GM15510 (cell line): Measurements from ENCODE around the gene ADAMTS13.

Experiments
- POLR2A ChIP-seq: IDR thresholded peaks from 3 replicates; pipeline ENCODE4 v1.6.1; 2011; ENCODE audit warnings: borderline replicate concordance; ENCODE audit not compliant: insufficient read length; ENCODE audit errors: extremely low read depth

Gene ADAMTS13

DNA sequence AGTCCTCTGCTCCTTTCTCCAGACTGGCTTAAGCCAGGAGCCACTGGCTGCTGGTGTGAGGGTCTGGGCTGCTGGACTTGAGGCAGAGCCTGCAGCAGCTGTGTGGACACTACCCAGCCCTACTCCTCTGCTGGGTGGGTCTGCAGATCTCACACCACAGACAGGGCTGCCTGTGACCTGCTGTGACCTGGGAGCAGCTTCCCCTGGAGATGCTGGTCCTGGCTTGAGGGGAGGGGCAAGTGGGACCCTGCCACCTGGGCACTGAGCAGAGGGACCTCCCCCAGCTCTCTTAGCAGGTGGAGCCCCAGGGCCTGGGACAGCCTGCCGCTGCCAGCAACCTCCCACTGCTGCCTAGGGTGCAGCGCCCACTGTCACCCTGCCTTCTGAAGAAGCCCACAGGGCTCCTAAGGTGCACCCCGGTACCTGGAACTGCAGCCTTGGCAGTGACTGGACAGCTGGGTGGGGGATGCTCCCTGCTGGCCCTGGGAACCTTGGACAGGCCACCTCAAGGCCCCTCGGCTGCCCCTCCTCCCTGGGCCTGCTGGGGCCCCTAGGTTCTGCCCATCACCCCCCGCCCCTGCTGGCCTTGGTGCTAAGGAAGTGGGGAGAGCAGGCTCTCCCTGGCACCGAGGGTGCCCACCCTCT is 46.7 kb downstream of the ADAMTS13 start:
- TF ChIP-seq POLR2A: no peak

DNA sequence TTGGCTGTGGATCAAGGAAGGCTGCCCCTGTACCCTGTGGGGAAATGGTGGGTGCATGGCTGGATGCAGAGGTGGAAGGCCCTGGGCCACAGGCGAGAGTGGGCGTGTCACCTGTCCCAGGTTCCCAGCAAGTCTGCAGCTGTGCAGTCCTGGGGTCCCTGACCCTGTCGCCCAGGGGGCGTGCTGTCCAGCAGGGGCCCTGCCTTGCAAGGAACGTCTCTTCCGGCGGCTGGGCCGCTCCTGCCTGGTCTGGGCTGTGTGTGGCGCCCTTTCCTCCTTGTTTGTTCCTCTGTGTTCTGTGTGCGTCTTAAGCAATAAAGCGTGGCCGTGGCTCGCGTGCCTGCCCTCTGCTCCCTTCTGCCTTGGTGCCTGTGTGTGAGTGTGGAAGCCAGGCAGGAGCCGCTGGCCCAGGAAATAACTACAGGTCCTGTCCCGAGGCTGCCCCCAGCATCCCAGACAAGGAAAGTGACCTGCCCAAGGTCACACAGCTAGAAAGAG is 48.3 kb downstream of the ADAMTS13 start:
- no peak for TF ChIP-seq POLR2A

DNA sequence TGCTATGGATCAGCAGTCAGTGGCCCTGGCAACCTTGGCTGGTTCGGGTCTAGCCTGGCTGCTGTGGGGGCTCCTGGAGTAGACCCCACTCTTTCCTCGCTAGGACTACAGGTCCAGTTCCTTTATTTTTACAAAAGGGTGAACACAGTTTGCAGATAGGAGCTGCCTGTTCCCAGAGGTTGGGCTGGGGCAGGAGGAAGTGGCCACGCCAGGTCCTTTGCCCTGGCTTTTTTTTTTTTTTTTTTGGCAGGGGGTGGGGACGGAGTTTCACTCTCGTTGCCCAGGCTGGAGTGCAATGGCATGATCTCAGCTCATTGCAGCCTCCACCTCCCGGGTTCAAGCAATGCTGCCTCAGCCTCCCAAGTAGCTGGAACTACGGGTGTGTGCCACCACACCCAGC is 48.8 kb downstream of the ADAMTS13 start:
- TF ChIP-seq POLR2A: no peak

DNA sequence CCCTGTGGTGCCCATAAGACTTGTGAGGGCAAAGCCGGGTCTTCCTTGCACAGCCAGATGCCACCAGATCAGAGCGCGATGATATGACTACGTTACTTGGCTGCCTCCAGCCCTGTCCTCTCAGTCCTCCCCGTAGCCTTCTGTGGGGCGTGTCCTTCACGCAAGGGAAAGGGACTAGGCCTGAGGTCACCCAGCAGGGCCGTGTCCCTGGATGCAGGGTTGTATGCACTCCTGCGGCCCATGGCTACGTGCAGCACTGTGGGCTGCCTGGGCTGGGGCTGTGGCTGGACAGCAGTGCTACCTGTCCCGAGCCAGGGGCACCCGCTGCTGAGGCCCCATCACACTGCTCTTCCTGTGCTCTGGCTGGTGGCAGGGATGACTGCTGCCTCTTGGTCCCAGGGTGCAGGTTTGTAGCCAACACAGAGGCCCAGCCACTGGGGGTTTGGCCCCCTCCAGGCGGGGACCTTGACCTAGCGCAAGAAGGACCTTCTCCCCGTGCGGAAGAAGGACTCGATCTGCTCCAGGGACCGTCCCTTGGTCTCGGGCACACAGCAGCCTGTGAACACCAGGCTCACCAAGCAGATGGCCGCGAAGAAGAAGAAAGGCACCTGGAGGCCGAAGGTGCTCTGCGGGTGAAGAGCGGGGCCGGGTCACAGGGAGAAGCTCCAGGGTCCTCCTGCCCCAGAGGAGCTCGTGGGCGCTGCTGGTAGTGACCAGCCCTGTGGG is 49.5 kb downstream of the ADAMTS13 start:
- TF ChIP-seq POLR2A: no peak

DNA sequence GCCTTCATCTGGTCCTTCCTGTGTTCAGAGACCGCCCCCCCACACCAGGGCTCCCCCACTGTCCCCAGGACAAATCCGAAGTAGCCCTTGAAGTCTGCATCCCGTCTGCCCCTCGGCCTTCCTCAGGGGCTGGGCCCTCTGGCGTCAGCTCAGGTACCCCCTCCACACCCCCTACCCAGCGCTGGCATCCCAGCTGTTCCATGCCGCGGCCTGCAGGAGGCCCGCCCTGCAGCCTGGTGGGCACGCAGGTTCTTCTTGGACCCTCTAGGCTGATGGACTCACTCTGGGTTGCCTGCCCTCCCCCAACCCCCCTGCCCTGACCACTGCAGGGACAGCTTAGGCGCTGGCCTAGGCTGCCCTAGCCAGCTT is 50.1 kb downstream of the ADAMTS13 start:
- TF ChIP-seq POLR2A: no peak

DNA sequence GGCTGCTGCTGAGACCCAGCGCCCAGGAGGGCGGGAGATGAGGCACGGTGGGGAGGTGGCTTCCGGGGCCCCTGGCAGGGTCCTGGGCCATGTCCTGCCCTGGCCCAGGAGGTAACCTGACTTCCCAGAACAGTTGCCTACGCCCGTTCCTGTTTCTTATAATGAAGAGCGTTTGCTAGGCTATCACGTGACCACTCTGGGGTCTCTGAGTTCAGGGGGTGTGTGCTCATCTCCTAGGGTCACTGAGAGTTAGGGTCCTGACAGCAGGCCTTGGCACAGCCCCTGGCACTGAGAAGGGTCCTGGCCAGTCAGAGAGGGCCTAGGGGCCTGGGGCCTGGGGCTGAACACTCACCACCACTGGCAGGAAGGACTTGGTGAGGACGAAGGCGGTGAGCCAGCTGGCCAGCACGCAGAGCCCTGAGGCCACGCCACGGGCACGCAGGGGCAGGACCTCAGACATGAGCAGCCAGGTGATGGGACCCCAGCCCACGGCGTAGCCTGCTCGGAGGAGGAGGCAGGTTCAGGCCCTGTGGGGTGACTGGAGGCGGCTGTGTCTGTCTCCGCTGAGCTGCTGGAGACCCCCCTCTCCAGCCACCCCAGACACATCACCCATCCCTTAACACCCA is 50.7 kb downstream of the ADAMTS13 start:
- TF ChIP-seq POLR2A: no peak

DNA sequence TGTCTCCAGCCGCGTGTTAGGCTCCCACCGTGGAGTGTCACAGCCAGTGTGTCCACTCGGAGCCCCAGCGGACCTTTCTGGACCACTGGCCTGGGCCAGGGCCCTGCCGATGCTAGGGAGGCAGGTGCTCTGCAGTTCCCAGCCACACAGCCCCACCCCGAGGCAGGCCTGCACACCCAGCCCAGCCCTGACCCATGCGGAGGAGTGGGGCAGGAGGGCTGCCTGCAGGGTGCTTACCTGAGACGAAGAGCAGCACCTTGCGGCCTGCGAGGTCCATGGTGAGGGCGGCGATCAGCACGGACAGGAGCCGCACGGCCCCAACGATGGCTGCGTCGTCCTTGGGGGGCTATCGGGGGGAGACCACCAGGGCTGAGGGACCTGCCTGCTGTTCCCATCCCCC is 51.6 kb downstream of the ADAMTS13 start:
- no peak for TF ChIP-seq POLR2A

DNA sequence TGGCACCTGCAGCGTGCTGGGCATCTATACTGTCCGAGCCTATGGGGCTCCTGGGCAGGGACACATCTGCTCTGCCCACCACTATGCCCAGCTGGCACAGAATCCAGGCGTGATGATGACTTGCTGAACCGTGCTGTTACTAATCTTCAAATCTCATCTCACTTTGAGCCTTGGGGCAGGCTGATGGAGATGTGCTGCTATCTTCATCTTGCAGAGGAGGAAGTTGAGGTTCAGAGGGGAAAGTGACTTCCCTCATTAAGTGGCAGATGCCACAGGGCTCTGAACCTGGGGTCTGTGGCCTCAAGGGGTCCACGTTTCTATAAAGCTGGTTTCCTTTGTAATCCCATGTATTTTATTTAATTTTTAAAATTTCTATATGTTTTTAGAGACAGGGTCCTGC is 52.0 kb downstream of the ADAMTS13 start:
- no peak for TF ChIP-seq POLR2A

DNA sequence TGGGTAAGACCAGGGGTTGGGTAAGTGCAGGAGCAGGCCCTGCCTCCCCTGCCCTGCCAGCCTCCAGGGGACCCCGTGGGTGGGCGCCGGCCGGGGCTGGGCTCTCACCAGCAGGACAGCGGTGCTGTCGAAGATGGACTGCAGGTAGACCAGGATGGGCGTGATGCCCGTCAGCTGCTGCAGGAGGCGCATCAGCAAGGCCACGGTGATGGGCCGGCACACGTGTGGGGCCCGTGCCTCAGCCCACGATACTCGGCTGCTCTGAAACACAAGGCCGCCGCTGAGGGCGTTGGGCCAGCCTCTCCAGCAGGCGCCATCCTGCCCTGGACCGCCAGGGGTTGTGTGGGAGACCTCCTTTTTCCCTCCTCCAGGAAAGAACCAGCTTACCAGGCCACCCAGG is 52.7 kb downstream of the ADAMTS13 start:
- no peak for TF ChIP-seq POLR2A

DNA sequence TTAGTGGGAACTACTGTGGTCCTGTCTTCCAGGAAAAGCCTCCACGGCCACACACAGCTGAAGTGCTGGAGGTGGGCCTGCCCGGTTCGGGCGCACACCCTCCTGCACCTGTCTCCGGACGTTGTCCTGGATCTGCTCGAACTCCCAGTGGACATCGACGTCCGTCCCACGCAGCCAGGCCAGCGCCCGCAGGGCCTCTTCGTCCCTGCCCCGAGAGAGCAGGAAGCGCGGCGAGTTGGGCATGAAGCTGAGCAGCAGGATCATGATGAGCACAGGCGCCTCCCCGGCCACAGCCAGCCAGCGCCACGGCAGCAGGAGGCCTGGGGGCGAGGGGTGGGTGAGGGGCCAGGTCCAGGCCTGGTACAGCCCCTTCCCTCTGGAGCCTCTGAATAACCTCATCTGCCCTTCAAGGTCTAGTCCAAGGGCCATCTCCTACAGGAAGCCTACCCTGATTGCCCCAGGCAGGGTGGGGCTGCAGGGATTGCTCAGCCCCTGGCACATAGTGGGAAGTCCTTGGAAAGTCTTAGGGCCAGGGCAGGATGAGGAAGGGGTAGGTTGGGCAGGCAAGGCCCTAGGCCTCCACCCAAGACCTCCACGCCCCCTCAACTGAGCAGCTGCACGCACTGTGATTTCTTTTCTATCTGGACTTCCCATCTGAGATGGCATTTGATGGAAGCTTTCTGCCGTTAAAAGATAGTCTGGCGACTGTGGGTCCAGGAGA is 53.3 kb downstream of the ADAMTS13 start:
- TF ChIP-seq POLR2A: no peak

DNA sequence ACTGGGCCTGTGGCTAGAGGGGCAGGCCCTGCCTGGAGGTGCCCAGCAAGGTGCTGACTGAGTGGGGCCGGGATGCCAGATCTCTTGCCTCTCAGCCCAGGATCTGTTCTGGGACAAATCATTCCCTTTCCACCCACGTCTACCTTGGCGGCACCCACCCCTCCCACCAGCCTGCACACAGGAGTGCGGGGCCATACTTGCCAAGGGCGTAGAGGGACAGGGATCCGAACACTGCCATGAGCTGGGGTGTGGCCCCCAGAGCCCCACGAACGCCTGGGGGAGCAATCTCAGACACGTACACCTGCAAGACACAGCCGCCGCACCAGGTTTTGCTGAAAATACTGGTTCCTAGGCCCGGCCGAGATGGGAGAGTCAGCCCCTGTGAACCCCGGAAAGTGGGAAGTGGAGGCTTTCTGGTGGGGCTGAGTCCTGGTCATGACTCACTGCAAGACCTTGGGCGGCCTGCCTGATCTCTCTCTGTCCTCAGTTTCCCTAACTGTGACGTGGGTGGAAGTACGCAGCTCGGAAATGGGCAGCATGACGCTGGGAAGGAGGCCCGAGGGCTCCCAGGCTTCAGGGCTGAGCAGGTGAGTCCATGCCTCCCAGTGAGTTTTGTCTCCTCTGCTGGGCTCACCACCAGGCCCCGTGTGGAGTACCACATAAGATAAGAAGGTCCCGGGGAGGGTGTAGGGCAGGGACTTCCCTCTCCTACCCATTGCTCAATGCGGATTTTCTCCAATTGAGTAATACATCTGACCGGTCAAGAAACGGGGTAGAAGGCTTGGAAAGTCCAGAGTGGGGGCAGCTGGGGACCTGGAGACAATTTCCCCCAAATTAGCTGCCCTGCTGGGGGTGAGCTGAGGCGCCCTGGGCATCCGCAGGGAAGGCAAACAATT is 54.1 kb downstream of the ADAMTS13 start:
- TF ChIP-seq POLR2A: no peak

DNA sequence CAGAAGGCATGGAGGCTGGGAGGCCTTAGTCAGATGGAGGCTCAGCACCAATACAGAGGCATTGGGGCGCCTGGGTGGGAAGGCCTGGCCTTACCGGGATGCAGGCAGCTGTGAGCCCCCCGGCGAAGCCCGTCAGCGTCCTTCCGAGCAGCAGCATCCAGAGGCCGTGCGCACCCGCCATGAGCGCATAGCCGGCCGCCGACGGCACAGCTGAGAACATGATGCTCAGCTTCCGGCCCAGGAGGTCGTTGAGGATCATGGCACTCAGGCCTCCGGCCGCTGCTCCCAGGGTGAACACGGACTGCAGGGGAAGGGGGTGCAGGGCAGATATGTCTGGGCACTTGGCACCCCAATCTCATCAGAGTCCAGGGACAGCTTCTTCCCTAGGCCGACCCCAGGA is 54.8 kb downstream of the ADAMTS13 start:
- no peak for TF ChIP-seq POLR2A

DNA sequence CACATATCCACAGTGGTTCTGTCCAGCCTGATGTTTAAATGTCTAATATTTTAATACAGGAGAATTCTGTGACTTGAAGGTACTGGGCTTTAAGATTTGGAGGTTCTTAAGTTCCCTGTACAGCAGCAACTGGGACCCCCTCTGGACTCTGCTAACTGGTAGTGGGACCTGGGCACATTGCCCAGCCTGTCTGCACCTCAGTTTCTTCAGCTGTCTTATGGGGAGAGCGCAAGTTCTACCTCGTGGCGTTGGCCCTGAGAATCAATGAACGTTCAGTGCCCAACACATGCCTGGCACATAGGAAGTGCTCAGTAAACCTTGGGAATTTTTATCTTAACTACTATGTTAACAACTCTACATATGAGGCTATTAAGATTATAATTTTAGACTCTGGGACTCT is 55.3 kb downstream of the ADAMTS13 start:
- no peak for TF ChIP-seq POLR2A
